Memory B cell (primary cell): ENCODE results near the gene SLC23A3.

Experiments used
- ATAC-seq: fragments of 150-1000 bp; cut with Tn5 transposase; 2 replicates; pipeline ENCODE4 v1.10.0; 2021; ENCODE audit warnings: low read depth, mild to moderate bottlenecking, moderate library complexity
- DNase-seq, 2 donors: peaks; one replicate each; pipeline ENCODE4 v3.0.0; 2022; ENCODE audit warnings: low spot score in 2 of 2
- H3K27ac Mint-ChIP-seq: one replicate; pipeline ENCODE4 v1.8.0; 2022; ENCODE audit warnings: mild to moderate bottlenecking, moderate library complexity, mixed read lengths
- H3K27me3 Mint-ChIP-seq: one replicate; pipeline ENCODE4 v1.8.0; 2022; ENCODE audit warnings: mixed read lengths
- H3K36me3 Mint-ChIP-seq: one replicate; pipeline ENCODE4 v1.8.0; 2022; ENCODE audit warnings: mild to moderate bottlenecking, mixed read lengths
- H3K4me1 Mint-ChIP-seq: one replicate; pipeline ENCODE4 v1.8.0; 2022; ENCODE audit warnings: mixed read lengths
- H3K4me3 Mint-ChIP-seq: one replicate; pipeline ENCODE4 v1.8.0; 2022; ENCODE audit warnings: mild to moderate bottlenecking, moderate library complexity, mixed read lengths
- H3K9me3 Mint-ChIP-seq: one replicate; pipeline ENCODE4 v1.8.0; 2022; ENCODE audit warnings: mixed read lengths

Gene SLC23A3, protein sequence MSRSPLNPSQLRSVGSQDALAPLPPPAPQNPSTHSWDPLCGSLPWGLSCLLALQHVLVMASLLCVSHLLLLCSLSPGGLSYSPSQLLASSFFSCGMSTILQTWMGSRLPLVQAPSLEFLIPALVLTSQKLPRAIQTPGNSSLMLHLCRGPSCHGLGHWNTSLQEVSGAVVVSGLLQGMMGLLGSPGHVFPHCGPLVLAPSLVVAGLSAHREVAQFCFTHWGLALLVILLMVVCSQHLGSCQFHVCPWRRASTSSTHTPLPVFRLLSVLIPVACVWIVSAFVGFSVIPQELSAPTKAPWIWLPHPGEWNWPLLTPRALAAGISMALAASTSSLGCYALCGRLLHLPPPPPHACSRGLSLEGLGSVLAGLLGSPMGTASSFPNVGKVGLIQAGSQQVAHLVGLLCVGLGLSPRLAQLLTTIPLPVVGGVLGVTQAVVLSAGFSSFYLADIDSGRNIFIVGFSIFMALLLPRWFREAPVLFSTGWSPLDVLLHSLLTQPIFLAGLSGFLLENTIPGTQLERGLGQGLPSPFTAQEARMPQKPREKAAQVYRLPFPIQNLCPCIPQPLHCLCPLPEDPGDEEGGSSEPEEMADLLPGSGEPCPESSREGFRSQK

DNA sequence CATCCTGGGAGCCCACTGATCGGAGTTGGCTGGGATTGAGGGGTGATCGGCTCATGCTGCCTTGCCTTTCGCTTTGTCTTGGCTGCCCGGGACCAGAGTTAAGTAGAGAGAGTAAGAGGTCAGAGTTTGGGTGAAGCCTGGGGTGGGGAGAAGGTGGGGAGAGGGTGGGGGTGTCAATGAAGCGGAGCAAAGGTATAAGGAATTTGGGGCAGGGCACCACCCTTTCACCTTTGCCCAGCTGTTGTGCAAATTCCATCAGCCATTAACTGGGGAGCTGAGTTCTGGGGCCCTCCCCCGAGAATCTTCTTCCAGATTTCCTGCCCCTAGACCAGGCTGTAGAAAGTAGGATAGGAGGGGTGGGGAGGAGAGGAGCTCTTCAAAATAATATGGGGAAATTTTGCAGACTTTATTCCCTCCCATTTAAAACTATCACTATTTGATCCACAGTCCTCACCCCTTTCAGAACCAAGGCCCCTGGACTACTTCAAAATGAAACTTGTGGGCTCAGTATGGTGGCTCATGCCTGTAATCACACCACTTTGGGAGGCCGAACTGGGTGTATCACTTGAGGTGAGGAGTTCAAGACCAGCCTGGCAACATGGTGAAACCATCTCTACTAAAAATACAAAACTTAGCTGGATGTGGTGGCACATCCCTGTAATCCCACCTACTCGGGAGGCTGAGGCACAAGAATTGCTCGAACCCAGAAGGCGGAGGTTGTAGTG lies at the start of gene SLC23A3:
Gene SLC23A3 (minus strand): TSS at position 100 of the 725 bp plus-strand sequence. CDS start 45 bp downstream, at position 55.
- Mint-ChIP-seq H3K9me3 (no peaks in the 10 kb centered on the region), H3K4me3 (no peak within 1 kb of the TSS)
- no peak for ATAC-seq

GRCh38 chr2:219218732-219219701 lies 49.2 kb upstream of the SLC23A3 start, which contains the start of gene ABCB6:
TSS of gene ABCB6 (minus strand) at chr2:219218958. CDS start at chr2:219218673, 285 bp downstream.
- Mint-ChIP-seq H3K36me3 (peaks cover 16% of the 10 kb centered on the region), H3K4me1 (peaks cover 12% of the 10 kb centered on the region)
- DNase-seq: peak; percentile 79 to 84

More for the DNA sequence above, at the start of gene SLC23A3:
- peaks cover 18% of the 10 kb centered on the region for H3K36me3 Mint-ChIP-seq
- DNase-seq: no peak
- H3K27me3 Mint-ChIP-seq: no peaks in the 10 kb centered on the region
- no peak within 1 kb of the TSS for H3K27ac Mint-ChIP-seq
- peaks cover 24% of the 10 kb centered on the region for H3K4me1 Mint-ChIP-seq

DNA sequence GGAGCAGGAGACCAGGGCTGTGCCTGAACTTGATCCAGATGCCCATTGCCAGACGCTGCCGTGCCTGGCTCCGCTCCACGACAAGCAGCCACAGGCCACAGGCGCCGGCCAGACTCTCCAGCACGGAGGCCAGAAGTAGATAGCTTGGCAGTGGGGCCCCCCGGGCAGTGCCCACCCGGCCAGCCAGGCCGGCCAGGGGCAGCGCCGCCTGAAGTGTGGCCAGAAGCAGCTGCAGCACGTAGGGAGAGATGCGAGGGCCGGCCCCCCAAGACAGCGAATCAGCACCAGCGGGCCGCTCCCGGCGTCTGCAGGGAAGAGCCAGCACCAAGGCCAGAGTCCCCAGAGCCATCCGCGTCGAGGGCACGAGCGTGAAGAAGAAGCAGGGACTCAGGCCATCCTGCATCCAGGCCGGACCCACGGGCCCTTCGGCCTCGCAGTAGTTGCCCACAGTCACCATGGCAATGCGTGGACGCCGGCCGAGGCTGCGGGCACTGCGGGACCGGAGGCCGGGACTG lies 48.4 kb upstream of the SLC23A3 start:
- peak overlapping the region; percentile 6 for H3K27ac Mint-ChIP-seq
- peak in 1 of 2 donors; percentile 40 for DNase-seq
- H3K4me3 Mint-ChIP-seq: peak overlapping the region; percentile 82
- peak; percentile 25 for ATAC-seq
- no peaks in the 10 kb centered on the region for H3K9me3 Mint-ChIP-seq
- H3K36me3 Mint-ChIP-seq: peaks cover 13% of the 10 kb centered on the region
- H3K4me1 Mint-ChIP-seq: peaks cover 12% of the 10 kb centered on the region
- H3K27me3 Mint-ChIP-seq: no peaks in the 10 kb centered on the region

More at GRCh38 chr2:219218732-219219701, 49.2 kb upstream of the SLC23A3 start, which contains the start of gene ABCB6:
- peak; percentile 96 for ATAC-seq
- Mint-ChIP-seq H3K27me3 (no peaks in the 10 kb centered on the region), H3K27ac (peak within 1 kb of the TSS; percentile 41), H3K4me3 (peak within 1 kb of the TSS; percentile 82), H3K9me3 (no peaks in the 10 kb centered on the region)

- Mint-ChIP-seq H3K27me3 (no peaks in the 10 kb centered on the region), H3K4me3 (no peak overlapping the region), H3K27ac (no peak overlapping the region), H3K36me3 (peaks cover 11% of the 10 kb centered on the region), H3K9me3 (no peaks in the 10 kb centered on the region), H3K4me1 (peaks cover 15% of the 10 kb centered on the region)
- DNase-seq (no peak), ATAC-seq (no peak)
Observed at GRCh38 chr2:219216535-219216915, 46.7 kb upstream of the SLC23A3 start.

DNA sequence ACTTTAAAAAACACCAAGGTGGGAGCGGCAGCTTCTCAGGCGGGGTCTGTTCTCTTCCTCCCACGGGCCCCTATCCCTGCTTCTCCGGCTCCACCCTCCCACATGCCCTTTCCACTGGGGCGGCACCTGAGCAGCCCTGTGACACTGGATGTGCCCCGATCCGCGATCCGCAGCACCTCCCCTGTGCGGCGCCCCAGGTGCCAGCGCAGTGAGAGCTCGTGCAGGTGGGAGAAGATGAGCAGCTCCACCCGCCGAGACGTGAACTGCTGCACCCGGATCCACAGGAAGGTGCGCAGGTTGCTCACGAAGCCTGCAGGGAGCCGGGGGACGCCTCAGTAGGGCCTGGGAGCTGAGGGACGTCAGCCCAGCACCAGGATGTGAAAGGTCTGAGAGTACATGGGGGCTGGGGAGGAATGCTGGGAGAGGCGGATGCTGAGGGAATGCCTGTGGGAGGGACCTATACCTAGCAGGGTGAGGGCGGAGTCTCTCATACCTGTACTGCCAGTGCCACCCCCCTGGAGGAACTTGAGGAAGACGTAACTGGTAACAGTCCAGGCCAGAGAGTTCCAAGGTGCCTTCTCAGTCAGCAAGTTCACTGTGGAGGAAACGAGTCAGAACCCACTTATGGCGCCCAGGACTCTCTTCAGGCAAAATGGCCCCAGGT lies 46.2 kb upstream of the SLC23A3 start:
- no peak overlapping the region for H3K4me3 Mint-ChIP-seq
- DNase-seq: no peak
- H3K27ac Mint-ChIP-seq: no peak overlapping the region
- H3K36me3 Mint-ChIP-seq: peaks cover 7% of the 10 kb centered on the region
- no peaks in the 10 kb centered on the region for H3K9me3 Mint-ChIP-seq
- no peaks in the 10 kb centered on the region for H3K27me3 Mint-ChIP-seq
- H3K4me1 Mint-ChIP-seq: peaks cover 19% of the 10 kb centered on the region
- no peak for ATAC-seq

DNA sequence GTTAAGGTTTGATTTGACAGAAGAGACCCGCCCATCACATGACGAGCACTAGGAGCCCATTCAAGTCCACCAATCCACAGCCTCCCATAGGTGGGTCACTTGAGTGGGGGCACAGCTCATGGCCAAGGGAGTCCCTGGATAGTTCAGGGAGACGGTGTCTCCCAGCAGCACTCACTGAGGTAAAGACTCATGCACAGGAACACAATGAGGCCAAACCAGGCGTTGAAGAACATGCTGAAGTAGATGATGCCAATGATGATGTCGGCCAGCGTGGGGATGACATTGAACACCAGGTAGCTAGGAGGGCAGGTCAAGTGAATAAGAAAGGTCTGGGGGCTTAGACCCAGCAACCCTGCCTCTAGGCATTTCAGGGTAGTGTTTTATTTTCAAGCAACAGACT lies 45.0 kb upstream of the SLC23A3 start:
- peaks cover 5% of the 10 kb centered on the region for H3K36me3 Mint-ChIP-seq
- H3K27ac Mint-ChIP-seq: no peak overlapping the region

GRCh38 chr2:219214141-219214540 lies 44.3 kb upstream of the SLC23A3 start:
- Mint-ChIP-seq H3K27ac (no peak overlapping the region), H3K36me3 (peaks cover 3% of the 10 kb centered on the region), H3K4me1 (peaks cover 17% of the 10 kb centered on the region), H3K9me3 (no peaks in the 10 kb centered on the region), H3K27me3 (no peaks in the 10 kb centered on the region), H3K4me3 (no peak overlapping the region)
- DNase-seq (no peak), ATAC-seq (no peak)

More for the DNA sequence above, 45.0 kb upstream of the SLC23A3 start:
- Mint-ChIP-seq H3K4me1 (peaks cover 19% of the 10 kb centered on the region), H3K4me3 (no peak overlapping the region), H3K27me3 (no peaks in the 10 kb centered on the region), H3K9me3 (no peaks in the 10 kb centered on the region)
- DNase-seq: no peak
- ATAC-seq: no peak

DNA sequence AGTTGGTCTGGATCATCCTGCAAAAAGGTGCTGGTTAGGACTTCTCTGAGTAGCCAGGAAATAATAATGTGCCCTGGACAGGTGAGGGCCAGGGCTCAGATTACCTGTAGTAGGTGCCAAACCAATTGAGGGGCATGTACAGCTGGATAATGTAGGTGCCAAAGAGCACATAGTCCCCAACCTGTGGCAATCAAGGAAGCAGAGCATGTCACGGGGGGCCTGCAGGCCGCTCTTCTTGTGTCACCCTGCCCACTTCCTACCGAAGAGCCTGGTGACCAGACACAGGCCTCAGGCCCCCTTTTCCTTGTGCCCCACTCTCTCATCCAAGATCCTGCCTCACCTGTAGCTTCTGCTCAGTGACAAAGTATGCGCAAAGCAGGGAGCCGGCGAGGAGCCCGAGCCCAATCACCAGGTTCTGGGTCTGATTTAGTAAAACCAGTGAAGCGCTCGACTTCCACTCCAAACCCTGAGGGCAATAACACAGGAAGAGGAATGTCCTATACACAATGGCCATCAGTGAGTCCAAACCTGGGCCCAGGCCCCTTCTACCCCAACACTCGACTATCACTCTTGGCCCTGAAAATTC lies 43.8 kb upstream of the SLC23A3 start:
- ATAC-seq (no peak), DNase-seq (no peak)
- Mint-ChIP-seq H3K4me3 (no peak overlapping the region), H3K36me3 (peaks cover 3% of the 10 kb centered on the region), H3K27me3 (no peaks in the 10 kb centered on the region), H3K27ac (no peak overlapping the region), H3K4me1 (peaks cover 17% of the 10 kb centered on the region), H3K9me3 (no peaks in the 10 kb centered on the region)

DNA sequence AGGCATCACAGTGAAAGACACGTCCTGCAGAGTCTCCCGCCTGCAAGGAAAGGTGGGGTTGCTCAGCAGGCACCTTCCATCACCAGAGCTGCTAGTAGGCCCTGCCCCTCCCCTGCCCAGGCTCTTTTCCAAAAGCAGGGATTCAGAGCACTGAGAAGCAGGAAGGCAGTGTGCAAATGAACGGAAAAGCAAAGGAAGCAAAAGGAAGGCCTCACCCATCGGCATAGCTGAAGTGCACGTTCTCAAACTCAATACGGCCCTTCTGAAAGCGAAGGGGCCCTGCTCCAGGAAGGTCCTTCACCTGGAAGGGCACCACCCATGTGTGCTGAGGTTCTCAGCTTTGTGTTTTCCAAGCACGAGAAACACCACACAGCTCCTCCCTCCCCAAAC lies 43.2 kb upstream of the SLC23A3 start:
- peaks cover 3% of the 10 kb centered on the region for H3K36me3 Mint-ChIP-seq
- peaks cover 19% of the 10 kb centered on the region for H3K4me1 Mint-ChIP-seq
- H3K27me3 Mint-ChIP-seq: no peaks in the 10 kb centered on the region
- ATAC-seq: no peak
- DNase-seq: no peak
- H3K4me3 Mint-ChIP-seq: no peak overlapping the region
- H3K9me3 Mint-ChIP-seq: no peaks in the 10 kb centered on the region
- no peak overlapping the region for H3K27ac Mint-ChIP-seq

DNA sequence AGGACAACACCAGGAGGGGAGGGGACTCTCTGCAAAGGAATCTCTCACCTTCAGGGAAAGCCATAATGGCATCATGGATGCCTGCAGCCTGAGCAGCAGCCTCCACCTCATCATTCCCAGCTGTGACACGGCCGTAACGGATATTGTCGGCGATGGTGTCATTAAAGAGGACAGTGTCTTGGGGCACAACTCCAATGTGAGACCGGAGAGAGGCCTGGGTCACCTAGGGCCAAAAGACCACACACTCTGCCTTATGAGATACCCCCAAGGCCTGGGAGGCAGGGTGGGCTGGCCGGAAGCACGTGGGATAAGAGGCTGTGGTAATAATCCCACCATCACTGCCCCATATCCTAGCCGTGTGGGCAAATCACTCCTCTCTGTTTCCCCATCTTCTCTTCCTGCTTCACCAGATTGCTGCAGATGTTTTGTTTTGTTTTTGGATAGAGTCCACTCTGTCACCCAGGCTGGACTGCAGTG lies 41.1 kb upstream of the SLC23A3 start:
- no peaks in the 10 kb centered on the region for H3K9me3 Mint-ChIP-seq
- ATAC-seq (no peak), DNase-seq (no peak)
- no peaks in the 10 kb centered on the region for H3K27me3 Mint-ChIP-seq
- no peak overlapping the region for H3K4me3 Mint-ChIP-seq
- H3K36me3 Mint-ChIP-seq: peaks cover 3% of the 10 kb centered on the region
- H3K27ac Mint-ChIP-seq: peak overlapping the region; percentile 63
- H3K4me1 Mint-ChIP-seq: peaks cover 19% of the 10 kb centered on the region

- Mint-ChIP-seq H3K9me3 (no peaks in the 10 kb centered on the region), H3K4me3 (no peak overlapping the region), H3K36me3 (peaks cover 3% of the 10 kb centered on the region), H3K27me3 (no peaks in the 10 kb centered on the region), H3K27ac (no peak overlapping the region), H3K4me1 (peaks cover 19% of the 10 kb centered on the region)
- ATAC-seq: no peak
- DNase-seq: no peak
Observed at GRCh38 chr2:219210196-219210885, 40.5 kb upstream of the SLC23A3 start.
